ENCODE data around the gene OGDHL. TPM values are rescaled to one million over a fixed set of nuclear protein-coding genes. Genes with fewer than 3 reads are reported as not detected.

OGDHL gene
- total and polyA plus RNA-seq, 2 donors (not counting 3 experiments of a cell fraction or from before 2014, with no cell fraction given), result 0.43 to 1.0 TPM

GRCh38 chr10:49735848-49736563 lies 26.1 kb downstream of the OGDHL start:
- H3K79me2 ChIP-seq (ENCODE audit: control insufficient read depth, insufficient read depth, low read length), result no peaks in the 10 kb centered on the region
- intact Hi-C loops (cut with micrococcal nuclease) (no loop called here), dilution Hi-C loops (cut with MboI; ENCODE audit: extremely low pct_ligation_motif_present, low sequenced_read_pairs) (no loop called here)
- ChIA-PET CTCF (no interaction called here), POLR2A (no interaction called here)
- no peaks in the 10 kb centered on the region for H4K20me1 ChIP-seq (replicated peaks; ENCODE audit: control insufficient read depth, extremely low read depth, insufficient read depth, low read length)
- no peak overlapping the region for H3K27ac ChIP-seq (ENCODE audit: insufficient read depth, low read depth, low read length)
- H2AFZ ChIP-seq (ENCODE audit: low read depth, low read length), result no peak overlapping the region
- H3K4me2 ChIP-seq (ENCODE audit: insufficient read depth, low read length), result no peak overlapping the region
- DNase-seq (ENCODE audit: low read depth, low spot score) (no peak), FAIRE-seq (no peak)
- no peaks in the 10 kb centered on the region for H3K36me3 ChIP-seq (ENCODE audit: control insufficient read depth in 2 of 2, extremely low read depth in 1 of 2, insufficient read depth in 2 of 2, low read length in 2 of 2)
- H3K27me3 ChIP-seq (ENCODE audit: control insufficient read depth in 2 of 2, insufficient read depth in 2 of 2, low read length in 2 of 2), result no peaks in the 10 kb centered on the region
- BruUV-seq (replicated peaks), result no TSS peak
- no peaks in the 10 kb centered on the region for H3K9me1 ChIP-seq (replicated peaks; ENCODE audit: control insufficient read depth, extremely low read depth, insufficient read depth, low read length)
- H3K4me3 ChIP-seq (replicated peaks in 1 of 3; ENCODE audit: insufficient read depth in 1 of 3, low read depth in 1 of 3, low read length in 3 of 3), result no peak overlapping the region
- TF ChIP-seq MAX (IDR thresholded peaks at IDR 0.05; ENCODE audit: insufficient read depth, insufficient read length), result no peak
- TF ChIP-seq CTCF (IDR thresholded peaks at IDR 0.05; ENCODE audit: extremely low read depth in 1 of 2, insufficient read depth in 1 of 2, low read depth in 1 of 2, low read length in 2 of 2), result no peak
- TF ChIP-seq MYC (IDR thresholded peaks at IDR 0.05; ENCODE audit: low read depth, low read length), result no peak
- no peak for TF ChIP-seq JUN (IDR thresholded peaks at IDR 0.05; ENCODE audit: borderline replicate concordance, insufficient read depth, insufficient read length, low read depth)
- no peak for TF ChIP-seq EZH2 (IDR thresholded peaks at IDR 0.05; ENCODE audit: borderline replicate concordance, low read depth, low read length, severe bottlenecking)
- no peak for TF ChIP-seq FOS (IDR thresholded peaks at IDR 0.05; ENCODE audit: borderline replicate concordance, insufficient read depth, low read length)
- no peak for TF ChIP-seq POLR2A (IDR thresholded peaks at IDR 0.05; ENCODE audit: low read depth, low read length)
- TF ChIP-seq GATA2 (IDR thresholded peaks at IDR 0.05; ENCODE audit: insufficient read depth, insufficient read length, low read depth, low read length), result no peak
- no peak for TF ChIP-seq POLR2AphosphoS5 (IDR thresholded peaks at IDR 0.05; ENCODE audit: insufficient read depth, low read depth, low read length)
- no peak overlapping the region for H3K9ac ChIP-seq (replicated peaks; ENCODE audit: extremely low read depth, insufficient read depth, low read length)
- no peaks in the 10 kb centered on the region for H3K4me1 ChIP-seq (ENCODE audit: control insufficient read depth, extremely low read depth, insufficient read depth, low read length)
- no peaks in the 10 kb centered on the region for H3K9me3 ChIP-seq (replicated peaks; ENCODE audit: control insufficient read depth, insufficient read depth, low read length)
